Smooth muscle cell (in vitro differentiated cells): ENCODE data around the gene NPEPL1. TPM values are rescaled to one million over a fixed set of nuclear protein-coding genes. Genes with fewer than 3 reads are reported as not detected.
"Not testable (repeated sequence)": the region's sequence is repeated elsewhere in the genome, so short reads cannot be mapped to it uniquely, and the experiment has no call there.

Experiments
- DNase-seq: peaks from one replicate; lab custom pipeline; 2025; ENCODE audit not compliant: unreplicated experiment; lab: John Stamatoyannopoulos, UW
- H2AFZ ChIP-seq: fragments of 200-600 bp; sonication (generic); 2 replicates; pipeline ENCODE4 v1.6.0; 2016; ENCODE audit warnings: antibody characterized with exemption, low read depth, mild to moderate bottlenecking
- H3F3A ChIP-seq: fragments of 200-600 bp; sonication (generic); 2 replicates; pipeline ENCODE4 v1.6.0; 2017; ENCODE audit warnings: antibody characterized with exemption, low read depth
- H3K27ac ChIP-seq: fragments of 200-600 bp; sonication (generic); 2 replicates; pipeline ENCODE4 v1.5.1; 2016; ENCODE audit warnings: low read depth, mild to moderate bottlenecking
- H3K27me3 ChIP-seq: fragments of 200-600 bp; sonication (generic); 2 replicates; pipeline ENCODE4 v1.6.1; 2016; ENCODE audit warnings: low read depth, mild to moderate bottlenecking
- H3K36me3 ChIP-seq: fragments of 200-600 bp; sonication (generic); 2 replicates; pipeline ENCODE4 v1.5.1; 2016; ENCODE audit warnings: low read depth
- H3K4me1 ChIP-seq: fragments of 200-600 bp; sonication (generic); 2 replicates; pipeline ENCODE4 v1.5.1; 2016; ENCODE audit warnings: low read depth
- H3K4me2 ChIP-seq: fragments of 200-600 bp; sonication (generic); 2 replicates; pipeline ENCODE4 v1.6.0; 2016; ENCODE audit warnings: mild to moderate bottlenecking
- H3K4me3 ChIP-seq: fragments of 200-600 bp; sonication (generic); 2 replicates; pipeline ENCODE4 v1.5.1; 2016; ENCODE audit warnings: mild to moderate bottlenecking
- H3K79me2 ChIP-seq: fragments of 200-600 bp; sonication (generic); 2 replicates; pipeline ENCODE4 v1.6.0; 2016; ENCODE audit warnings: low read depth, mild to moderate bottlenecking
- H3K9ac ChIP-seq: fragments of 200-600 bp; sonication (generic); 2 replicates; pipeline ENCODE4 v1.6.0; 2016; ENCODE audit warnings: low read depth
- H3K9me3 ChIP-seq: fragments of 200-600 bp; sonication (generic); replicated peaks from 2 replicates; pipeline ENCODE4 v1.5.1; 2016; ENCODE audit warnings: low read depth
- H4K20me1 ChIP-seq: fragments of 200-600 bp; sonication (generic); 2 replicates; pipeline ENCODE4 v1.6.0; 2016; ENCODE audit warnings: low read depth
- WGBS: methylation state at CpG from one replicate; pipeline ENCODE4 v1.1.7; 2016; ENCODE audit warnings: low lambda C conversion rate; 5-methylcytosine and 5-hydroxymethylcytosine counted together
- polyA plus RNA-seq: library from polyadenylated mRNA; unstranded; fragments of >200 nt; fragmentation: Nextera tagmentation; extraction: Ambion mirVana; gene quantifications from 2 replicates; pipeline ENCODE4 v1.2.1, GENCODE V29; 2016
- total RNA-seq: library from RNA; depleted of rRNA; stranded (reverse); fragments of >200 nt; gene quantifications from 2 replicates; pipeline ENCODE4 v1.2.3, GENCODE V29; 2014
- TF ChIP-seq, protein P1 (sequence below): fragments of 200-600 bp; sonication (generic); IDR thresholded peaks from 2 replicates; pipeline ENCODE4 v1.5.1; 2017; ENCODE audit warnings: borderline replicate concordance, mild to moderate bottlenecking, antibody characterized with exemption; ENCODE audit not compliant: insufficient read depth, poor library complexity, severe bottlenecking

Gene NPEPL1
- total and polyA plus RNA-seq, 2 experiments from 2014 or later, result 17.7 to 32.9 TPM

DNA sequence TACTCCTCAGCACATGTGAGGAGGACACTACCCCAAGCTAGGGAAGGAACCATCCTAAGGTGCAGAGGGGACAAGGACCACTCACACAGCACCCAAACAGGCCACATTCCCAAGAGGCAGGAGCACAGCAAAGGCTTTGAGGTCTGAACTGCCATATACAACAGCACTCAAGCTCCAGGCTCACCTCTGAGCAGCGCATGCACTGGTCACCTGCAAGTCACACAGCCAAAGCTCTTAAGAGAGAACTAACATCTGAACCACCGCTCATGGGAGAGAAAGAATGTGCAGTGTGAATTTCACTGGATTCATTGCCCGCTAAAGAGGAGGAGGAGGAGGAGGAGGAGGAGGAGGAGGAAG is 31.0 kb downstream of the NPEPL1 start:
- no peak overlapping the region for H3K9ac ChIP-seq
- H3K27me3 ChIP-seq, result peaks cover 2% of the 10 kb centered on the region
- H3K27ac ChIP-seq, result no peak overlapping the region
- H3K4me1 ChIP-seq, result no peaks in the 10 kb centered on the region
- H3K4me3 ChIP-seq, result no peak overlapping the region
- no peaks in the 10 kb centered on the region for H3K79me2 ChIP-seq
- DNase-seq, result no peak
- no peaks in the 10 kb centered on the region for H3F3A ChIP-seq
- H4K20me1 ChIP-seq, result no peaks in the 10 kb centered on the region
- no peaks in the 10 kb centered on the region for H3K9me3 ChIP-seq
- H3K36me3 ChIP-seq, result no peaks in the 10 kb centered on the region
- no peak overlapping the region for H3K4me2 ChIP-seq
- TF ChIP-seq, protein P1, sequence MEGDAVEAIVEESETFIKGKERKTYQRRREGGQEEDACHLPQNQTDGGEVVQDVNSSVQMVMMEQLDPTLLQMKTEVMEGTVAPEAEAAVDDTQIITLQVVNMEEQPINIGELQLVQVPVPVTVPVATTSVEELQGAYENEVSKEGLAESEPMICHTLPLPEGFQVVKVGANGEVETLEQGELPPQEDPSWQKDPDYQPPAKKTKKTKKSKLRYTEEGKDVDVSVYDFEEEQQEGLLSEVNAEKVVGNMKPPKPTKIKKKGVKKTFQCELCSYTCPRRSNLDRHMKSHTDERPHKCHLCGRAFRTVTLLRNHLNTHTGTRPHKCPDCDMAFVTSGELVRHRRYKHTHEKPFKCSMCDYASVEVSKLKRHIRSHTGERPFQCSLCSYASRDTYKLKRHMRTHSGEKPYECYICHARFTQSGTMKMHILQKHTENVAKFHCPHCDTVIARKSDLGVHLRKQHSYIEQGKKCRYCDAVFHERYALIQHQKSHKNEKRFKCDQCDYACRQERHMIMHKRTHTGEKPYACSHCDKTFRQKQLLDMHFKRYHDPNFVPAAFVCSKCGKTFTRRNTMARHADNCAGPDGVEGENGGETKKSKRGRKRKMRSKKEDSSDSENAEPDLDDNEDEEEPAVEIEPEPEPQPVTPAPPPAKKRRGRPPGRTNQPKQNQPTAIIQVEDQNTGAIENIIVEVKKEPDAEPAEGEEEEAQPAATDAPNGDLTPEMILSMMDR, result no peak
- no peak overlapping the region for H2AFZ ChIP-seq
- WGBS, result 81% methylated on average over 3 of the region's 3 CpGs

DNA sequence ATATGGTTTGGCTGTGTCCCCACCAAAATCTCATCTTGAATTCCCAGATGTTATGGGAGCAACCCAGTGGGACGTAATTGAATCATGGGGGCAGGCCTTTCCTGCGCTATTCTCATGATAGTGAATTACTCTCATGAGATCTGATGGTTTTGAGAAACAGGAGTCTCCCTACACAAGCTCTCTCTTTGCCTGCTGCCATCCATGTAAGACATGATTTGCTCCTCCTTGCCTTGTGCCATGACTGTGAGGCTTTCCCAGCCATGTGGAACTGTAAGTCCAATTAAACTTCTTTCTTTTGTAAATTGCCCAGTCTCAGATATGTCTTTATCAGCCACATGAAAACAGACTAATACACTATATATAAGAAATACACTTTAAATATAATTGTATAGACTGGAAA is 33.6 kb downstream of the NPEPL1 start:
- not testable (repeated sequence) for H3K27ac ChIP-seq, H2AFZ ChIP-seq, H3K4me1 ChIP-seq, DNase-seq, H3K36me3 ChIP-seq, H3F3A ChIP-seq, H3K4me2 ChIP-seq, H3K9me3 ChIP-seq, H3K27me3 ChIP-seq, H3K4me3 ChIP-seq, H4K20me1 ChIP-seq, H3K79me2 ChIP-seq, H3K9ac ChIP-seq
- 70% methylated on average over 2 of the region's 2 CpGs for WGBS

DNA sequence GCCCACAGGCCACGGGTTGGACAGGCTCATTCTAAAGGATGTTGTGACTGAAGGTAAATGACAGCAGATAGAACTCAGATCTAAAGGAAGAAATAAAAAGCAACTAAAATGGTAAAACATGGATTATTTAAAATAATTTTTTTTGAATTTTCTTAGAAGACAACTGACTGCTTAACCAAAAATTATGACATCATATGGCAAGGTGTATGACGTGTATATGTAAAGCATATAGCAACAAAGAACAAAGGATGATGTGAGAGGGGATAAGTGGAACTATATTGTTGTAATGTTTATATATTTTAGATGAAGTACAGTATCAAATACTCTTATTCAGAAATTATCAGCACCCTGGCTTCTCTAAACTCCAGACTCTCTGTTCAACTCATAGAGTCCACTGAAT is 38.6 kb downstream of the NPEPL1 start:
- H3K9ac ChIP-seq, result no peak overlapping the region
- no peaks in the 10 kb centered on the region for H4K20me1 ChIP-seq
- no peaks in the 10 kb centered on the region for H3K9me3 ChIP-seq
- DNase-seq, result no peak
- H3K4me1 ChIP-seq, result no peaks in the 10 kb centered on the region
- peaks cover 5% of the 10 kb centered on the region for H3K27me3 ChIP-seq
- H3K79me2 ChIP-seq, result no peaks in the 10 kb centered on the region
- H2AFZ ChIP-seq, result no peak overlapping the region
- no peaks in the 10 kb centered on the region for H3K36me3 ChIP-seq
- TF ChIP-seq, protein P1, result no peak
- no peak overlapping the region for H3K4me2 ChIP-seq
- WGBS, result 93% methylated on average over 2 of the region's 2 CpGs
- no peak overlapping the region for H3K27ac ChIP-seq
- no peak overlapping the region for H3K4me3 ChIP-seq
- H3F3A ChIP-seq, result no peaks in the 10 kb centered on the region

DNA sequence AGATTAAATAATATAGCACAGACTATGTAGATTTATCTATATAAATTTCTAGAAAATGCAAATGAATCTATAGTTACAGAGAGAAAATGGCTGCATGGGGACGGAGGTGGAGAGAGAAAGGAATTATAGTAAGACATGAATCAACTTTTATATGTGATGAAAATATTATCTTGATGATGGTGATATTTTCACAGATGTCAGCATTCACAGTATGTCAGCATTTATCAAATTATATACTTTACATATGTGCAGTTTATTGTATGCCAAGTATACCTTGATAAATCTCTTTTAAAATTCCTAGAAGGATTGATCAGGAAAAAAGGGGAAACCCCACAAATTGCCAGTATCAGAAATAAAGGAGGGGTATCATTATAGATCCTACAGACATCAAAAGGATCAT is 44.6 kb downstream of the NPEPL1 start:
- WGBS, result 84% methylated on average over 1 of the region's 1 CpG

More for the DNA sequence above, 44.6 kb downstream of the NPEPL1 start:
- Histone ChIP-seq H3K9ac (no peak overlapping the region), H3K27me3 (peaks cover 11% of the 10 kb centered on the region), H3K4me3 (no peak overlapping the region), H3K4me1 (no peaks in the 10 kb centered on the region), H3K27ac (no peak overlapping the region), H3K4me2 (no peak overlapping the region), H3K36me3 (no peaks in the 10 kb centered on the region), H3K9me3 (no peaks in the 10 kb centered on the region), H4K20me1 (no peaks in the 10 kb centered on the region), H2AFZ (no peak overlapping the region), H3F3A (no peaks in the 10 kb centered on the region), H3K79me2 (no peaks in the 10 kb centered on the region)
- no peak for DNase-seq
- TF ChIP-seq, protein P1, result no peak
